Right atrium auricular region (tissue), 2 donors: ENCODE results near the gene MYOM1. TPM values are rescaled to one million over a fixed set of nuclear protein-coding genes. Genes with fewer than 3 reads are reported as not detected.

Experiments used
- DNase-seq: peaks from one replicate; pipeline ENCODE4 v3.0.0-alpha.2; 2019; ENCODE audit warnings: low spot score
- H3K27ac ChIP-seq, 2 donors: fragments of 200-600 bp; sonication (generic); 1 replicate in 1 of 2; 2 replicates in 1 of 2; pipeline ENCODE4 v1.5.1; 2016 to 2019
- H3K27me3 ChIP-seq, 2 donors: fragments of 200-600 bp; sonication (generic); one replicate each; pipeline versions ENCODE4 v1.5.1 to v1.6.0; 2017 to 2019
- H3K36me3 ChIP-seq: fragments of 200-600 bp; sonication (generic); one replicate; pipeline ENCODE4 v1.5.1; 2016
- H3K4me1 ChIP-seq, 2 donors: fragments of 200-600 bp; sonication (generic); one replicate each; pipeline versions ENCODE4 v1.5.1 to v1.6.0; 2017 to 2019
- H3K4me3 ChIP-seq, 2 donors: fragments of 200-600 bp; sonication (generic); 1 replicate in 1 of 2; 2 replicates in 1 of 2; pipeline ENCODE4 v1.5.1; 2017 to 2019; ENCODE audit warnings: mild to moderate bottlenecking in 1 of 2, moderate library complexity in 1 of 2
- H3K9me3 ChIP-seq, 2 donors: fragments of 200-600 bp; sonication (generic); one replicate each; pipeline ENCODE4 v1.5.1; 2019
- total RNA-seq, 2 donors: library from RNA; depleted of rRNA; stranded (reverse); fragments of >200 nt; gene quantifications; one replicate each; pipeline ENCODE4 v1.1.0, GENCODE V29; 2016
- TF ChIP-seq, protein P1 (sequence below), 2 donors: fragments of 200-600 bp; sonication (generic); IDR thresholded peaks; one replicate each; pipeline ENCODE4 v1.5.1; 2019; ENCODE audit warnings: antibody characterized with exemption in 2 of 2

MYOM1 gene
- total RNA-seq, 2 donors from 2014 or later: 357 to 410 TPM

DNA sequence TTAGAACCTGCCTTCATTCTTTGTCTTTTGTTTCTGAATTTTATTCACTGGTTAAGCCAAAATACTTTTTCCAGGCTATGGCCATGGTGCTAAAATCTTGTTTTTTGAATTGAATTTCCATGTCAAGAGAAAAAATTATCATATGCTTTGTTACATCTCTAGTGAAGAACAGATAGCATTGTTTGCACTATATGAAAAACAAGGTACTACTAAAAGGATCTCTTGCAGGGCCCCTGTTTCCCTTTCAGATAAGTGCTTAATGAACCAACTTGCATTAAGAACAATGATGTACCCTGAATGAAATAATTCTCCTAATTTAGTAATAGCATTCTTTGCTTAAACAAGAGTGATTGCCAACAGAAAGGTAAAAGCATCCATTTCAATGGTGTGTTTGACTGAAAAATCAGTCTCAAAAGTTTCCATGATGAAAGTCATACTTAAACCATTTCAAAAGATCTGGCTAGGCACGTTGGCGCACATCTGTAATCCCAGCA is 37.9 kb upstream of the MYOM1 start:
- Histone ChIP-seq H3K9me3 (no peaks in the 10 kb centered on the region), H3K36me3 (peaks cover 67% of the 10 kb centered on the region), H3K27me3 (no peaks in the 10 kb centered on the region), H3K27ac (peak overlapping the region; percentile 52 to 99), H3K4me3 (no peak overlapping the region), H3K4me1 (peaks cover 0 to 63% of the 10 kb centered on the region in 2 donors)
- TF ChIP-seq, protein P1, sequence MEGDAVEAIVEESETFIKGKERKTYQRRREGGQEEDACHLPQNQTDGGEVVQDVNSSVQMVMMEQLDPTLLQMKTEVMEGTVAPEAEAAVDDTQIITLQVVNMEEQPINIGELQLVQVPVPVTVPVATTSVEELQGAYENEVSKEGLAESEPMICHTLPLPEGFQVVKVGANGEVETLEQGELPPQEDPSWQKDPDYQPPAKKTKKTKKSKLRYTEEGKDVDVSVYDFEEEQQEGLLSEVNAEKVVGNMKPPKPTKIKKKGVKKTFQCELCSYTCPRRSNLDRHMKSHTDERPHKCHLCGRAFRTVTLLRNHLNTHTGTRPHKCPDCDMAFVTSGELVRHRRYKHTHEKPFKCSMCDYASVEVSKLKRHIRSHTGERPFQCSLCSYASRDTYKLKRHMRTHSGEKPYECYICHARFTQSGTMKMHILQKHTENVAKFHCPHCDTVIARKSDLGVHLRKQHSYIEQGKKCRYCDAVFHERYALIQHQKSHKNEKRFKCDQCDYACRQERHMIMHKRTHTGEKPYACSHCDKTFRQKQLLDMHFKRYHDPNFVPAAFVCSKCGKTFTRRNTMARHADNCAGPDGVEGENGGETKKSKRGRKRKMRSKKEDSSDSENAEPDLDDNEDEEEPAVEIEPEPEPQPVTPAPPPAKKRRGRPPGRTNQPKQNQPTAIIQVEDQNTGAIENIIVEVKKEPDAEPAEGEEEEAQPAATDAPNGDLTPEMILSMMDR (IDR thresholded peaks at IDR 0.05): no peak
- no peak for DNase-seq

DNA sequence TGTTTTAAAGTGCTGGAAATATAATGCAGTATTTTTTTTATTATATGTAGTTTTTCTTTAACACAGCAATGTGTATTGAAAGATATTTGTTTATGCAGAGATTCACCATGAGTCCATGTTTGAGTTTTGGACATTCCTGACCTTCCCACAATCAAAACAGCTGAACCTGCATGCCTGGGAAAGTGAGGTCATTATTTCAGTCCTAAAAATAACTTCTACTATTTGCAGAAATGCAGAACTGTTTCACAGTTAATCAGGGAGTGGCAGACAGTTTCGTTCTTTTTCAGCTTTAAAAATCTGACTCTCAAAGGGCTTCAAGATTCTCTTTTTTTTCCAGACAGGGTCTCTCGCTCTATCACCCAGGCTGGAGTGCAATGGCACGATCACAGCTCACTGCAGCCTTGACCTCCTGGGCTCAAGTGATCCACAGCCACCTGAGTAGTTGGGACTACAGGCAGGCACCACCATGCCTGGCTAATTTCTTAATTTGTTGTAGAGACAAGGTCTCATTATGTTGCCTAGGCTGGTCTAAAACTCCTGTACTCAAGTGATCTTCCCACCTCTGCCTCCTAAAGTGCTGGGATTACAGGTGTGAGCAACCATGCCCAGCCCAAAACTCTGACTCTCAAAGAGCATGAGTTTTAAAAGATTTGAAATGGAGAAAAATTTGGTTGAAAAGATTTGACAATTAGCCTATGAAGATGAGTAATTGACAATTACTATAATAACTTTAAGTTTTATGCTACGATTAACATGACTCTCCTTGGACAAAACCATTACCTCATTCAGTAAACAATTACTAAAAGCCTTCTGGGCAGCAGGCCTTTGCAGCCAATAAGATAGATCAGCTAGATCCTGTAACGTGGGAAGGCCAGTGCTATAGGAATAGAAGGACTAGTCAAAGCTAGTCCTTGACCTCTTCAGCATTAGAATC is 37.2 kb upstream of the MYOM1 start:
- H3K27ac ChIP-seq: peak overlapping the region; percentile 52 to 99
- peaks cover 68% of the 10 kb centered on the region for H3K36me3 ChIP-seq
- no peaks in the 10 kb centered on the region for H3K27me3 ChIP-seq
- TF ChIP-seq, protein P1 (IDR thresholded peaks at IDR 0.05): no peak
- no peak for DNase-seq
- H3K4me3 ChIP-seq: peak overlapping the region in 1 of 2 donors; percentile 50
- H3K9me3 ChIP-seq: no peaks in the 10 kb centered on the region
- peaks cover 0 to 70% of the 10 kb centered on the region in 2 donors for H3K4me1 ChIP-seq

DNA sequence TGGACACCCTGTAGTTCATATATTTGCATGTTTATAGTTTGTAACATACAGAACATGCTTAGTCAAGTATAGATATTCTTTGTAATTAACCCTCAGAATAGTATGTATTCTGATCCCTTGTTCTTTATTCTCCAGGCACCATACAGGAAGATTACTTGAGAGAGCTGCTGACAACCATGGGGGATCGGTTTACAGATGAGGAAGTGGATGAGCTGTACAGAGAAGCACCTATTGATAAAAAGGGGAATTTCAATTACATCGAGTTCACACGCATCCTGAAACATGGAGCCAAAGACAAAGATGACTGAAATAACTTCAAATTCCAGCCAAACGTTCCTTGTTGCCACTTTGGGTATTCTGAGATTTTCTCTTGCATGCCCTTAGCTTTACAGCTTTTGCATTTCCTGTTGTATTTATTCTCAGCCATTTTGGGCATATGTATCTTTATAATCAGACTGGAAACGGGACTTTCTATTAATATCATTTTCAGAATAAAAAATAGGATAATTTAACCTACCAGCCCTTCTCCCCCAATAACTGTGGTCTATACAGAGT is 35.9 kb upstream of the MYOM1 start:
- Histone ChIP-seq H3K9me3 (no peaks in the 10 kb centered on the region), H3K4me1 (peaks cover 0 to 79% of the 10 kb centered on the region in 2 donors), H3K36me3 (peaks cover 68% of the 10 kb centered on the region)

DNA sequence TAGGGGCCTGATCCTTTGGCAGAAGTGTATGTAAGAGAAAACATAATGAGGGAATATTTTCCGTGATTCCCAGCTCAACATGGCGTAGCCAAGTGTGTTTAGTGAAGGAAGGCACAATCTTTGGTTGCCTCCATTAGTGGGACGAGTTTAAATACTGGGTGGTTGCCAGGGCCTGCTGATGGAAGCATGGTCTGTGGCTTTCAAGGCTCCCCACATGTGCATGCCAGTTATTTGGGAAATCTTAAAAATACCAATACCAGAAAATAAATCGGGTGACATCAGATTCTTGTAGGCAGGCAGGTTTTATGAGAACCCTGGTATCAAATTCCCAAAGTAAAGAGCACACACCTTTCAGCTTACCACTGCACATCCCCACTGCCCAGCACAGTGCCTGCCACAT is 35.0 kb upstream of the MYOM1 start:
- peak overlapping the region in 1 of 2 donors; percentile 50 for H3K4me3 ChIP-seq
- peaks cover 0 to 82% of the 10 kb centered on the region in 2 donors for H3K4me1 ChIP-seq
- H3K36me3 ChIP-seq: peaks cover 73% of the 10 kb centered on the region
- H3K9me3 ChIP-seq: no peaks in the 10 kb centered on the region
- H3K27ac ChIP-seq: peak overlapping the region; percentile 58 to 99
- no peaks in the 10 kb centered on the region for H3K27me3 ChIP-seq
- DNase-seq: no peak
- TF ChIP-seq, protein P1 (IDR thresholded peaks at IDR 0.05): no peak

More for the DNA sequence above, 35.9 kb upstream of the MYOM1 start:
- peak overlapping the region in 1 of 2 donors; percentile 50 for H3K4me3 ChIP-seq
- TF ChIP-seq, protein P1 (IDR thresholded peaks at IDR 0.05): no peak
- peak overlapping the region; percentile 52 to 99 for H3K27ac ChIP-seq
- H3K27me3 ChIP-seq: no peaks in the 10 kb centered on the region
- DNase-seq: no peak

DNA sequence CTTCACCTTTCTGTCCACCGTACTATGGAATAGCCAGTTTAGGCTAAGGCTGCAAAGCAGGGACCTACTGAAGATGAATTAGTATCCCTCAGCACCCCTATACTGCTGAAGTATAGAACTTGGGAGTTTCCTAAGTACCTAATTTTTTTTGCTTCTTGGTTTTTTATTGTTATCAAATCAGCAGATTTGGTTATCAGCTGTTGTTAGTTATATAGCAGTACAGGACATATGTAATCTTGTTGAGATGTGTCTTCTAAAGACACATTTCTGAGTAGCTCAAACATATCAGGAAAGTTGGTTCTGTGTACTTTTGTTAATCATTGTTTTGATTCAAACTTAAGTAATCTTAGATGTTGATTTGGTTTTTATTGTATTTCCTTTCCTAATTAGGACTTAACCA is 33.1 kb upstream of the MYOM1 start:
- H3K27me3 ChIP-seq: no peaks in the 10 kb centered on the region
- H3K4me1 ChIP-seq: peaks cover 0 to 87% of the 10 kb centered on the region in 2 donors
- no peak for DNase-seq
- peak overlapping the region; percentile 25 to 50 for H3K4me3 ChIP-seq
- no peaks in the 10 kb centered on the region for H3K9me3 ChIP-seq
- H3K36me3 ChIP-seq: peaks cover 76% of the 10 kb centered on the region
- TF ChIP-seq, protein P1 (IDR thresholded peaks at IDR 0.05): no peak
- peak overlapping the region; percentile 58 to 99 for H3K27ac ChIP-seq
